GM06990 (cell line): ENCODE measurements around the gene KLKB1.
"Not testable (repeated sequence)": the region's sequence is repeated elsewhere in the genome, so short reads cannot be mapped to it uniquely, and the experiment has no call there.

Source experiments
- DNase-seq: peaks from one replicate; pipeline ENCODE4 v3.0.0-alpha.2; 2011; ENCODE audit not compliant: insufficient read length; ENCODE audit errors: extremely low read depth
- H3K27me3 ChIP-seq: replicated peaks from 2 replicates; pipeline ENCODE4 v1.6.0; 2011; ENCODE audit warnings: low read length; ENCODE audit not compliant: control insufficient read depth, insufficient read depth
- H3K36me3 ChIP-seq: 2 replicates; pipeline ENCODE4 v1.5.1; 2011; ENCODE audit warnings: low read length; ENCODE audit not compliant: control insufficient read depth, insufficient read depth
- H3K4me3 ChIP-seq: replicated peaks from 2 replicates; pipeline ENCODE4 v1.5.1; 2011; ENCODE audit warnings: low read depth, mild to moderate bottlenecking, control low read depth, low read length
- CTCF ChIP-seq: IDR thresholded peaks from 2 replicates; pipeline ENCODE4 v1.5.1; 2011; ENCODE audit warnings: low read length, control low read depth, mild to moderate bottlenecking, inconsistent platforms; ENCODE audit not compliant: insufficient read depth, poor library complexity, severe bottlenecking

The KLKB1 gene

GRCh38 chr4:186260504-186261448, 33.5 kb downstream of the KLKB1 start:
- no peaks in the 10 kb centered on the region for H3K36me3 ChIP-seq
- TF ChIP-seq CTCF = no peak
- DNase-seq = no peak
- H3K27me3 ChIP-seq = no peaks in the 10 kb centered on the region
- no peak overlapping the region for H3K4me3 ChIP-seq

DNA sequence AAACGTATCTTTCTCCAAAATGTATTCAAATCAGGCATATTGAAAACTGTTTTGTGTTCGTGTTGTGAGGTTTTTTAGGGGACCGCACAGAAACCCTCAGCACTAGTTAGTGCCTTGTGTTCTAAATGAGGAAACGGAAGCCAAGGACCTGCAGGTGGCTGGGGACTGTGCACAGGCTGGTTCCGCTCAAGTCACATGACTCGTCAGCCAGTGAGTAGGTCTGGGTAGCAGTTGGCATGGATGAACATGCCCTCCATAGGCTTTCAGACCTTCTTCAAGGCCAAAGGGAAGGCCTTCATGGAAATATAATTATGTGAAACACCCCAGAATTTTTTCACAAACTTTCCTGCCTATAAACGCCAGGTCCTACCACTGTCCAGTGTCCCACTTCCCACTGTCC, 37.4 kb downstream of the KLKB1 start:
- no peak for DNase-seq
- no peak for TF ChIP-seq CTCF
- H3K36me3 ChIP-seq = no peaks in the 10 kb centered on the region
- H3K27me3 ChIP-seq = no peaks in the 10 kb centered on the region
- H3K4me3 ChIP-seq = no peak overlapping the region

GRCh38 chr4:186265250-186265649, 37.9 kb downstream of the KLKB1 start:
- H3K36me3 ChIP-seq, H3K27me3 ChIP-seq, H3K4me3 ChIP-seq, DNase-seq: not testable (repeated sequence)

DNA sequence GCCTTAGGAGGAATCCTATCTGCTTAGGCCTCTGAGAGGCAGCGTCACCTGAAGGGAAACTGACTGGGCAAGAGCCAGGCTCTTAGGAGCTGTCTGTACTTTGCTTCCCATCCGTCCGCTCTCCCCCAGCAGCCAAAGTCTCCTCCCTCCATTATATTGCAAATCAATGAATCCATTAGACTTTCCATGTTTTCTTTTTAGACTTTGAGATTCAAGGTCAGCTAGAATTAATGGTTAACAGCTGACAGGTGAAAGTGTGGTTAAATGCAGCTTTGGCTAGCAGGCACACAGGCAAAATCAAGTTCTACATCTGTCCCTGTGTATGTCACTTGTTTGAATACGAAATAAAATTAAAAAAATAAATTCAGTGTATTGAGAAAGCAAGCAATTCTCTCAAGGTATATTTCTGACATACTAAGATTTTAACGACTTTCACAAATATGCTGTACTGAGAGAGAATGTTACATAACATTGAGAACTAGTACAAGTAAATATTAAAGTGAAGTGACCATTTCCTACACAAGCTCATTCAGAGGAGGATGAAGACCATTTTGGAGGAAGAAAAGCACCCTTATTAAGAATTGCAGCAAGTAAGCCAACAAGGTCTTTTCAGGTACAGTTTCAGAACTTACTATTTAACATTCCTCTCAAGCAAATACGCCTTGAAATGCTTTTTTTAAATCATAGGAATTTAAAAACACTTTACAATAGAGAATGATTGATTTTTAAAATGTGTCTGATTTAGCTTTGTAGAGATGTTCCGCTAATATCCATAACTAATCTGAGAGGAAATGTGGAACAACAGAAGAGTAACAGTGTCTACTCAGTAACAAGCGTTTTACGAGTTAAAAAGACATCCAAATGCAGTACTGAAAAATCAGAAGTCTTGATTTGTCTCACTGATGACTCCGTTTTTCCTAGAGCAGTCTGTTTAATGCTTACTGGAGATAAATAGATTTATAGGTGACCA, 38.7 kb downstream of the KLKB1 start, which contains the start of gene F11:
Gene F11, plus strand, starts transcription at position 507 of the 970 bp plus-strand sequence. CDS start 948 bp downstream, outside the sequence.
- Histone ChIP-seq H3K27me3 (no peaks in the 10 kb centered on the region), H3K36me3 (no peaks in the 10 kb centered on the region), H3K4me3 (no peak within 1 kb of the TSS)
- no peak for DNase-seq
- TF ChIP-seq CTCF = no peak

GRCh38 chr4:186266729-186267456, 39.6 kb downstream of the KLKB1 start:
- H3K4me3 ChIP-seq = no peak overlapping the region
- no peak for TF ChIP-seq CTCF
- DNase-seq = no peak
- H3K27me3 ChIP-seq = no peaks in the 10 kb centered on the region
- H3K36me3 ChIP-seq = no peaks in the 10 kb centered on the region
